Stomach (tissue), 4 donors: ENCODE data around the gene MGST3.

Experiments
- EP300 ChIP-seq: sonication (generic); formaldehyde crosslinking; IDR thresholded peaks from one replicate; pipeline ENCODE4 v1.6.1; 2017; ENCODE audit warnings: antibody characterized with exemption
- POLR2A ChIP-seq, 4 donors: fragments of 450-650 bp; IDR thresholded peaks; one replicate each; pipeline ENCODE4 v1.6.1; 2016; ENCODE audit warnings: antibody characterized with exemption in 4 of 4, control low read depth in 2 of 4, mild to moderate bottlenecking in 1 of 4, moderate library complexity in 1 of 4
- POLR2AphosphoS5 ChIP-seq, 3 donors: sonication (generic); formaldehyde crosslinking; IDR thresholded peaks; one replicate each; pipeline ENCODE4 v1.6.1; 2016; ENCODE audit warnings: antibody characterized with exemption in 3 of 3
- TF ChIP-seq, protein P1 (sequence below), 7 experiments: fragments of 450-650 bp in 4 of 7; fragments of 200-600 bp in 3 of 7; sonication (generic) in 3 of 7; IDR thresholded peaks; one replicate each; pipeline ENCODE4 v1.5.1; 2016 to 2019; ENCODE audit warnings: antibody characterized with exemption in 7 of 7, control low read depth in 2 of 7, mild to moderate bottlenecking in 1 of 7

DNA sequence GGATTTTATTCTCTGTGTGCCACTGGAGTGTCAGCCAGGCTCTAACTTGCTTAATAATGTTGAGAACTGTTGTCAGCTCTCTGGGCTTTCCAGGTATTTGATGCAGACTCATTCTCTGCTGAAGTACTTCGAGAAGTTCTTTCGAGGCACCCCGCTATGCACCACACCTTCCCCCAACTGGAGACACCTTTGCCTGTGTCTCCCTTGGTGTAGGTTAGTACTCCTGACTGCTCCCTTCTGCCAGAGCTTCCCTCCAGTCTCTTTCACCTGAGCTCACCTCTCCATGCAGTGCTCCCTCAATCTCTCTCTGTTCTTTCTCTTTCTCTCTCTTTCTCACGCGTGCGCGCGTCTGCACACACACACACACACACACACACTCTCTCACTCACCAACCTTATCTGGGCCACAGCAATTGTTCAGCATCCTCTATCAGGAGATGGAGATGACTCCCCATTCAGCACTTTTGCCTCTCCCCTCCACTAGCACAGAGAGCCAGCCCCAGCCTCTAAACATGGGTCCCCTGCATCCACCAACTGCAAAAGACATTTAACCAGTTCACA lies 14.0 kb upstream of the MGST3 start:
- TF ChIP-seq POLR2AphosphoS5 (IDR thresholded peaks at IDR 0.05) (no peak), POLR2A (IDR thresholded peaks at IDR 0.05) (no peak), EP300 (no peak)
- TF ChIP-seq, protein P1, sequence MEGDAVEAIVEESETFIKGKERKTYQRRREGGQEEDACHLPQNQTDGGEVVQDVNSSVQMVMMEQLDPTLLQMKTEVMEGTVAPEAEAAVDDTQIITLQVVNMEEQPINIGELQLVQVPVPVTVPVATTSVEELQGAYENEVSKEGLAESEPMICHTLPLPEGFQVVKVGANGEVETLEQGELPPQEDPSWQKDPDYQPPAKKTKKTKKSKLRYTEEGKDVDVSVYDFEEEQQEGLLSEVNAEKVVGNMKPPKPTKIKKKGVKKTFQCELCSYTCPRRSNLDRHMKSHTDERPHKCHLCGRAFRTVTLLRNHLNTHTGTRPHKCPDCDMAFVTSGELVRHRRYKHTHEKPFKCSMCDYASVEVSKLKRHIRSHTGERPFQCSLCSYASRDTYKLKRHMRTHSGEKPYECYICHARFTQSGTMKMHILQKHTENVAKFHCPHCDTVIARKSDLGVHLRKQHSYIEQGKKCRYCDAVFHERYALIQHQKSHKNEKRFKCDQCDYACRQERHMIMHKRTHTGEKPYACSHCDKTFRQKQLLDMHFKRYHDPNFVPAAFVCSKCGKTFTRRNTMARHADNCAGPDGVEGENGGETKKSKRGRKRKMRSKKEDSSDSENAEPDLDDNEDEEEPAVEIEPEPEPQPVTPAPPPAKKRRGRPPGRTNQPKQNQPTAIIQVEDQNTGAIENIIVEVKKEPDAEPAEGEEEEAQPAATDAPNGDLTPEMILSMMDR (IDR thresholded peaks at IDR 0.05) = no peak
